EH (cell line): Measurements from ENCODE around the gene DTNB.

Source experiments
- DNase-seq: peaks from one replicate; pipeline ENCODE4 v3.0.0-alpha.2; 2015; ENCODE audit warnings: low read depth

Gene DTNB

DNA sequence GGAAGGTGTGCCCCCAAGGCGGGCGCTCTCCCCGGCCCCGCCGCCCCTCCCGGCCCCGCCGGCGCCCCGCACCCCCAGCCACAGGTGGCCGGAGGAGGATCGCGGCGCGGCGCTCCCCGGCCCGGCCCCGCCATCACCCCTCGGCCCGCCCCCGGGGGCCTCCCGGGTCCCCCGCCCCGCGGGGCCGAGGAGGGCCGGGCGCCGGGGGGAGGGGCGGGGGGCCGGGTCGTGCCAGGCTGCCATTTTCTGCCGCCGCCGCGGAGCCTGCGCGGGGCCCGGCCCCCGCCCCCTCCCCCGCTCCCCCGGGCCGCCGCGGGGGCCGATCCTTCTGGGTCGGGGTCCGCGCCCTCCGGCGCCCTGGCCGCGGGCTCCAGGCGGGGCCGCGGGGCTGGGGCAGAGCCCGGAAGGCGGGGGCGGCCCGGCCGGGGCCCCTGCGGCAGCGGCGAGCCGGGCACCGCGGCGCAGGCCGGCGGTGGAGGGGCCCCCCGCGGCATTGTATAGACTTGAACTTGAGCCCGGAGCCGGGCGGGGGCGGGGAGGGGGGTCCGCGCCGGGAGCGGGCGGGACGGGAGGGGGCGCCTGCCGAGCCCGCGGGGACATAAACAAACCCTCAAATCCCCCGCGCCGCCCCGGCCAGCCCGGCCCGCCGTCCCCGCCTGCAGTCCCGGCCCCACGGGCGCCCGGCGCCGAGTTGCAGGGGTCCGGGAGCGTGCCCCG, 332.2 kb downstream of the DTNB start:
- no peak for DNase-seq

- no peak for DNase-seq
Observed at GRCh38 chr2:25340181-25340921, 333.0 kb downstream of the DTNB start.

DNA sequence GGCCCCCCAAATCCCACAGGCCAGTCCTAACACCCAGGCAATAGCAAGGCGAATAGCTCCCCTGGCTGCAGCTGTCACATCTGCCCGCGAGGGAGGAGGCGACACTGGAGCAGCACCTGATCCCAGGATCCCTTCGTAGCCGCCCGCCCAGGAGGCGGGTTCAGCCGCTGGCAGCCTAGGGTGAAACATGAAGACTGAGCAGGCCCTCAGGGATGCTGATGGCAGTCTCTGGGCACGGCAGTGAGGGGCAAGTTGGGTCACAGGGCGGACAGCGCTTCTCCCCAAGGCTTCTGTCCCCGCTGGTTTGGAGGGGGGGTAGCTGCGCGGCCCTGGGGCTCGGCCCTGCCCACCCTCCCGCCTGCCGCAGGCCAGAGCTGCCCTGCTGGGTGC, 333.6 kb downstream of the DTNB start:
- DNase-seq, result no peak

DNA sequence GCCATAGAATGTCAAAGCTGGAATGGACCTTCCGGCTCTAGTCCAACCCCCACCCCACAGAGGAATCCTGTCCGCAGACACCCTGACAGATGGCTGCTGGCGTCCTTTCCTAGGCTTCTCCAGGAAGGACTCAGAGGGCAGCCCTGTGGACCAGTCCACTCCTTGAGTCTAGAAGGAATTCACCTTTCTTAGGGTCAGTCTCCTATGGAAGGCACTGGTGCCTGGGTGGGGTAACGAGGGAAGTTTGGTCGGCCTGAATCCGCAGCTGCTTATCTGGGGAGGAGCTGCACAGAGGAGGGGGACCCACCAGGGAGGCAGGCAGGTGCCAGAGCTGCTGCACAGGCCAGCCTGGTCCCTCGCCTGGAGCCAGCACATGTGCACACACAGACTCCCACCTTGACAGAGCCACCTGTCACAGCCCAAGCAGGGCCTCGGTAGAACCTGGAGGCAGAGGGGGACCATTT, 334.1 kb downstream of the DTNB start:
- no peak for DNase-seq

DNA sequence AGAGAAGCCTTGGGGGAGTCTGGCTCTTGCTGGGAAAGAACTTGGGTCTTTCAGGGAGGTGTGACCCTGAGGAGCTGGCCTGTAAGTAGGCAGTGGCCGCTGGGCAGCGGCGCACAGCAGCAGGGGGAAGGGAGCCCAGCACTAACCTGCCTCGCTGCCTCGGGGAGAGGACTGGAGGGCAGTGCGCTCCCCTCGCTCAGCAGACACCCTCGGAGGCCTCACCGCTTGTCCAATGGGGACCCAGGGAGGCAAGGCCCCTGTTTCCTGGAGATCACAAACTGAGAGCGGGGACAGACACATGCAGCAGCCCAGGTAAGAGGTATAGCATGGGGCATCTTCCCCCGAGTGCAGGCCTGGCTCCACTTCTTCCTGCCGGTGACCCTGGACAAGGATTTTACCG, 335.0 kb downstream of the DTNB start:
- no peak for DNase-seq

- no peak for DNase-seq
Observed at GRCh38 chr2:25337891-25338290, 335.5 kb downstream of the DTNB start.

DNA sequence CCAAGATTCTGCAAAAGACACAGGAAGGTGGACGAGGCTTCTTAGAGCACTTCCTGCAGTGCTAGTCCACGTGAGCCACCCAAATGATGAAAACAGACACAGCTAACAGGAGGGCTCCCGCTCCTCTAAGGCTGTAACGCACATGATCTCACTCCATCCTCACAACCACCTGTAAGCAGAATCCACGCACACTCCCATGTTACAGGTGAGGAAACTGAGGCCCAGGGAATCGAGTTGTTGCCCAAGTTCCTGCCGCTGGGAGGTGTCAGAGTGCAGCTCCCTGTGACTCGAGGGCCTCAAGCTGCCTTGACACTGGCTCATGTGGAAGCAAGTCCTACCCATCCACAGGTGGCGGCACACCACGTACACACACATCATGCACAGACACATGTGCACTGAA, 336.1 kb downstream of the DTNB start:
- no peak for DNase-seq

GRCh38 chr2:25336383-25336841, 337.0 kb downstream of the DTNB start:
- no peak for DNase-seq

GRCh38 chr2:25335971-25336370, 337.4 kb downstream of the DTNB start:
- DNase-seq, result no peak

GRCh38 chr2:25335204-25335603, 338.2 kb downstream of the DTNB start:
- no peak for DNase-seq

GRCh38 chr2:25334482-25334881, 338.9 kb downstream of the DTNB start:
- no peak for DNase-seq

DNA sequence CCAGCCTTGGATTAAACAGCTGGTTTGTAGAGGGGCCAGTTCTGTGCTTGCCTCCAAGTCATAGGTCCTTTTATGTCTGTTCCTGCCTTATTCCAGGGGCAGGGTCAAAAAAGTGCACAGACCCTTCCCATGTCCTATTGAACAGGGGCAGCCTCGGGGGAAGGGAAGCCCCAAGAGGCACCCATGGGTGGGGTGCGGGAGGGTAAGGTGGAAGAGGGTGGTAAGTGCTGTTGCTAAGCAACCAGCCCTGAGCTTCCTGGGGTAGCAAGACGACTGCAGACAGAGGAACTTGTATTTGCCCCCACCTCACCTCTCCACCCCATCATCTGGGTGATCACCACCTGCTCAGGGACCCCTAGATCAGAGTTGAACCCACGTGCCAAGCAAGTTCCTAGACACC, 339.4 kb downstream of the DTNB start:
- no peak for DNase-seq

DNA sequence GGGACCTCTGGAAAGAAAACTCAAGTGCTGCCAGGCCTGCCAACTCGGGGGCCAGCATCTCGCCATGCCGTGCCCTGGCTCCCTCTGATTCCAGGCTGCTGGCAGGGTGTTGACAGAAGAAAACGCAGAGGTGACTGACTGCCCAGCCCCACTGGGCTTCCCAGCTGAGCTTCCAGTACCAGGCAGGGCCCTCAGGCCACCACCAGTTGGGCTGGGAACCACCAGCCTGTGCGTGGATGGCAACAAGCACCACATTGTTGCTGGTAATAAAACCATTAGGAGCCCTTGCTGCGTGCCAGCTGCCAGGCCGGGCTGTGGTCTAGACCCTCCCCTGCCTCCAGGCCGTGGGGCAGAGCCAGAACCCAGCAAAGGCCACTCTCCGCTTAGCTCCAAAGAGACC, 340.8 kb downstream of the DTNB start:
- no peak for DNase-seq

GRCh38 chr2:25331686-25332365, 341.6 kb downstream of the DTNB start:
- DNase-seq, result no peak

- DNase-seq, result no peak
Observed at GRCh38 chr2:25330937-25331336, 342.4 kb downstream of the DTNB start.

GRCh38 chr2:25330273-25330672, 343.1 kb downstream of the DTNB start:
- no peak for DNase-seq

DNA sequence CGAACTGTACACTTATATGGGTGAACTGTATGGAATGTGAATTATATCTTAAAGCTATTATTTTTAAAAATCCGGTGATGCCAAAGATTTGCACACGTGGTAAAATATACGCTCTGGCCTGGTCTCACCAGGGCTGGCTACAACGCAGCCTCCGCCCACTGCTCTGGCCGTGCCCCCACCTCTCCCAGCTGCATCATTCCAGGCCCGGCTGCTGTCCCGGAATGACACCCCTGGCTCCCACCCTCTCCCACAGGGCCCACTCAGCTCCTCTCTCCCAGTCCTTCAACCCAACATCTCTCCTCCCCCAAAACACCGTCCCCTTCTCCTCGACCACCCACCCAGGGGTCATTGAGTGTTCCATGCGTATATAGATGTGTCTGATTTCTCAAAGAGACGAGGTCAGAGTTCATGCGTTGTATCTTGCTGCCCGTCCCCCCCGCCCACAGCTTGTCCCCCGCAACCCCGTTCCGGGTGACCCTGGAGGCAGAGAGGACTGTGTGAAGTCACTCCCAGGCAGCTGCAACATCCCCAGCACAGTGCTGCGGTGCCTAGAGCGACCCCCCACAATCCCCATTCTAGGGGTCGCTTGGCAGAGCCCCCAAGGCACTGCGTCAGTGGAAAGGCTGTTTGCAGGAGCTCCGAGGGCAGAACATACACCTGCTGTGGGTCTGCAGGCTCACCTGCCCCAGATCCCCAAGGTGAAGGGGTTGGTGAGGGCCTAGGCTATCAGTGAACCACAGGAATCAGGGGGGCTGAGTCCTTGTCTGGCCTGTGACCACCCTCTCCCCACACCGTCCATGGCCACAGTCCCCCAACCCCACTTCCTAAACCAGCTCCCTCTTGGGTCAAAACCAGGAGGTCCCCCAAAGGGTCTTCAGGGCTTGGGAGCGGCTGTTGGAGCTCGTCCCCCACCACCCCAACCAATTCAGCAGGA, 345.0 kb downstream of the DTNB start:
- no peak for DNase-seq
